Activated CD8-positive, alpha-beta memory T cell treated with anti-CD3 and anti-CD28 coated beads, Interleukin-2, amount 50 U/mL, for 48 hours (primary cell): ENCODE measurements around the gene CDV3.
A peak's percentile ranks its signal among the peaks of the same experiment; 100 is the strongest.

Experiments
- DNase-seq: peaks from one replicate; pipeline ENCODE4 v3.0.0-alpha.2; 2020

CDV3 gene

GRCh38 chr3:133568294-133569014, 5.0 kb upstream of the CDV3 start:
- no peak for DNase-seq

GRCh38 chr3:133570139-133570936, 3.1 kb upstream of the CDV3 start:
- no peak for DNase-seq

GRCh38 chr3:133570937-133571320, 2.6 kb upstream of the CDV3 start:
- DNase-seq: no peak

- DNase-seq: no peak
These were observed 1.1 kb upstream of the CDV3 start for GRCh38 chr3:133572158-133573053.

- DNase-seq: peak; percentile 98
These were observed 345 bp upstream of the CDV3 start for GRCh38 chr3:133573054-133573628.

- DNase-seq: peak; percentile 89
These were observed 885 bp downstream of the CDV3 start for GRCh38 chr3:133574260-133574881.

- no peak for DNase-seq
These were observed 1.6 kb downstream of the CDV3 start for GRCh38 chr3:133575086-133575485.

- DNase-seq: no peak
These were observed 2.7 kb downstream of the CDV3 start for GRCh38 chr3:133576169-133576568.

- no peak for DNase-seq
These were observed 5.2 kb downstream of the CDV3 start for GRCh38 chr3:133578548-133579191.

GRCh38 chr3:133583396-133583795, 9.9 kb downstream of the CDV3 start:
- no peak for DNase-seq

- DNase-seq: no peak
These were observed 14.5 kb downstream of the CDV3 start for GRCh38 chr3:133588035-133588434.

- no peak for DNase-seq
These were observed 15.4 kb downstream of the CDV3 start for GRCh38 chr3:133588784-133589465.

- DNase-seq: no peak
These were observed 16.0 kb downstream of the CDV3 start for GRCh38 chr3:133589503-133589902.

- no peak for DNase-seq
These were observed 17.8 kb downstream of the CDV3 start for GRCh38 chr3:133591271-133591742.

- DNase-seq: no peak
These were observed 19.4 kb downstream of the CDV3 start for GRCh38 chr3:133592843-133593242.

- DNase-seq: no peak
These were observed 19.8 kb downstream of the CDV3 start for GRCh38 chr3:133593243-133593642.

GRCh38 chr3:133595341-133595740, 21.9 kb downstream of the CDV3 start:
- DNase-seq: no peak

- DNase-seq: no peak
These were observed 24.9 kb downstream of the CDV3 start for GRCh38 chr3:133598405-133598804.

- no peak for DNase-seq
These were observed 25.8 kb downstream of the CDV3 start for GRCh38 chr3:133599280-133599679.

GRCh38 chr3:133600572-133601081, 27.1 kb downstream of the CDV3 start:
- no peak for DNase-seq

GRCh38 chr3:133606342-133606741, 32.9 kb downstream of the CDV3 start:
- no peak for DNase-seq
